Measurements from ENCODE around the gene SLC36A1.

GRCh38 chr5:151431666-151432065 is 15.7 kb upstream of the SLC36A1 start:
- TF ChIP-seq CTCF (IDR thresholded peaks at IDR 0.05) (no peak), POLR2A (IDR thresholded peaks at IDR 0.05) (no peak)

Measured in ovary (tissue), 3 donors.